Calu3 (cell line): ENCODE measurements around the gene CHP2. TPM values are rescaled to one million over a fixed set of nuclear protein-coding genes. Genes with fewer than 3 reads are reported as not detected.

Experiments used
- BruUV-seq: library from RNA; stranded (reverse); fragments of 400-500 nt; replicated peaks from 2 replicates; lab custom pipeline; 2021; lab: Mats Ljungman, UMichigan
- CTCF ChIA-PET: fragments of 300-600 bp; sonication (Branson Sonifier 250); formaldehyde crosslinking; loops from one replicate; lab custom pipeline; 2022; ENCODE audit warnings: antibody characterized with exemption; lab: Charles Lee
- DNase-seq: peaks from one replicate; pipeline ENCODE4 v3.0.0; 2022
- H3K27ac Mint-ChIP-seq: one replicate; pipeline ENCODE4 v1.8.0; 2022; ENCODE audit warnings: mixed read lengths; ENCODE audit not compliant: unreplicated experiment
- H3K27me3 Mint-ChIP-seq: one replicate; pipeline ENCODE4 v1.8.0; 2022; ENCODE audit warnings: mixed read lengths; ENCODE audit not compliant: unreplicated experiment
- H3K36me3 Mint-ChIP-seq: one replicate; pipeline ENCODE4 v1.8.0; 2022; ENCODE audit warnings: mild to moderate bottlenecking, moderate library complexity, mixed read lengths; ENCODE audit not compliant: insufficient read depth, unreplicated experiment
- H3K4me1 Mint-ChIP-seq: one replicate; pipeline ENCODE4 v1.8.0; 2022; ENCODE audit warnings: mild to moderate bottlenecking, low read depth, mixed read lengths; ENCODE audit not compliant: unreplicated experiment
- H3K4me3 Mint-ChIP-seq: one replicate; pipeline ENCODE4 v1.8.0; 2022; ENCODE audit warnings: mild to moderate bottlenecking, low read depth, moderate library complexity, mixed read lengths; ENCODE audit not compliant: unreplicated experiment
- H3K9me3 Mint-ChIP-seq: one replicate; pipeline ENCODE4 v1.8.0; 2022; ENCODE audit warnings: low read depth, mixed read lengths; ENCODE audit not compliant: unreplicated experiment
- CTCF ChIP-seq: fragments of 200-600 bp; IDR thresholded peaks from one replicate; pipeline ENCODE4 v1.8.0; 2022; ENCODE audit warnings: antibody characterized with exemption; ENCODE audit not compliant: unreplicated experiment
- intact Hi-C: fragments of 100-400 bp; cut with micrococcal nuclease; formaldehyde crosslinking; loops from one replicate; pipeline ENCODE4 v1.10.0; 2022; ENCODE audit not compliant: unreplicated experiment
- total RNA-seq: library from RNA; stranded (reverse); gene quantifications from 2 replicates; pipeline ENCODE4 v1.2.3, GENCODE V29; 2022

Gene CHP2
- total RNA-seq, 1 experiment from 2014 or later: not detected

- intact Hi-C loops: no loop called here
- CTCF ChIA-PET: interaction anchor here (1.0 kb wide), 1 partner anchor 8 kb away, joined by 3 read pairs; no protein-coding TSS in a partner anchor
Observed at GRCh38 chr16:23771642-23772041, 16.8 kb downstream of the CHP2 start.

GRCh38 chr16:23773339-23773738 lies 18.5 kb downstream of the CHP2 start:
- no peaks in the 10 kb centered on the region for H3K36me3 Mint-ChIP-seq
- no TSS peak for BruUV-seq
- no peak overlapping the region for H3K27ac Mint-ChIP-seq
- CTCF ChIA-PET: interaction anchor here (0.7 kb wide), 1 partner anchor 1509 kb away, joined by 3 read pairs; no protein-coding TSS in a partner anchor
- H3K9me3 Mint-ChIP-seq: no peaks in the 10 kb centered on the region
- no peak overlapping the region for H3K4me3 Mint-ChIP-seq
- peaks cover 51% of the 10 kb centered on the region for H3K27me3 Mint-ChIP-seq
- H3K4me1 Mint-ChIP-seq: no peaks in the 10 kb centered on the region
- TF ChIP-seq CTCF: no peak
- DNase-seq: no peak
- intact Hi-C loops: no loop called here

More at GRCh38 chr16:23771642-23772041, 16.8 kb downstream of the CHP2 start:
- no TSS peak for BruUV-seq
- Mint-ChIP-seq H3K4me3 (no peak overlapping the region), H3K4me1 (no peaks in the 10 kb centered on the region), H3K9me3 (no peaks in the 10 kb centered on the region), H3K36me3 (no peaks in the 10 kb centered on the region), H3K27ac (no peak overlapping the region), H3K27me3 (peaks cover 51% of the 10 kb centered on the region)
- TF ChIP-seq CTCF: no peak
- DNase-seq: no peak

- no peaks in the 10 kb centered on the region for H3K9me3 Mint-ChIP-seq
- no peaks in the 10 kb centered on the region for H3K36me3 Mint-ChIP-seq
- no peak for DNase-seq
- peaks cover 50% of the 10 kb centered on the region for H3K27me3 Mint-ChIP-seq
- H3K27ac Mint-ChIP-seq: no peak overlapping the region
- CTCF ChIA-PET: no interaction called here
- no peaks in the 10 kb centered on the region for H3K4me1 Mint-ChIP-seq
- no peak overlapping the region for H3K4me3 Mint-ChIP-seq
- TF ChIP-seq CTCF: no peak
- BruUV-seq: no TSS peak
- intact Hi-C loops: no loop called here
Observed at GRCh38 chr16:23781176-23781575, 26.4 kb downstream of the CHP2 start.

GRCh38 chr16:23784811-23785447 lies 30.1 kb downstream of the CHP2 start:
- no peaks in the 10 kb centered on the region for H3K36me3 Mint-ChIP-seq
- BruUV-seq: no TSS peak
- no peak overlapping the region for H3K27ac Mint-ChIP-seq
- no peak for TF ChIP-seq CTCF
- no peak overlapping the region for H3K4me3 Mint-ChIP-seq
- H3K4me1 Mint-ChIP-seq: no peaks in the 10 kb centered on the region
- DNase-seq: no peak
- H3K27me3 Mint-ChIP-seq: peaks cover 68% of the 10 kb centered on the region
- CTCF ChIA-PET: interaction anchor here (1.1 kb wide), 1 partner anchor 1263 kb away, joined by 3 read pairs; no protein-coding TSS in a partner anchor
- intact Hi-C loops: no loop called here
- H3K9me3 Mint-ChIP-seq: no peaks in the 10 kb centered on the region
